Middle frontal gyrus (tissue), 1 donor: Measurements from ENCODE around the gene ELMO1.

Source experiments
- DNase-seq: peaks from one replicate; pipeline ENCODE4 v3.0.0-alpha.2; 2015; ENCODE audit warnings: low spot score; ENCODE audit errors: extremely low spot score

ELMO1 gene

DNA sequence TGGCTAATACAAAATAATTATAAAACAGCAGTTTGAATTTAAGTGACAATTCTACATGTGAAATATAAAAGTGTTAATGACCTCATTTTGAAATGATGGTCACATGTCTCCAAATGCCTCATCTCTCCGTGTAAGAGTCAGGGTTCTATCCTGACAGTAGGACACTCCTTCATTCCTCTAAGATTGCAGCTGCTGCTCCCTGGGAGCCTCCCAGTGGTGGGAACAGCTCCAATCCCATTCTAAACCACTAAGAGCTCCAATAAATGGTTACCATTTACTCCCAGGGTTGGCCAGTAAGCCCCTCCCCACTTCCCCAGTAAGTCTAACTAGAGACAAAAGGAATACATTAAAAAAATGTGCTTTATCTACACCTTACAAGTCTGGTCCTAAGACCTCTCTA is 379.8 kb downstream of the ELMO1 start:
- DNase-seq: no peak

DNA sequence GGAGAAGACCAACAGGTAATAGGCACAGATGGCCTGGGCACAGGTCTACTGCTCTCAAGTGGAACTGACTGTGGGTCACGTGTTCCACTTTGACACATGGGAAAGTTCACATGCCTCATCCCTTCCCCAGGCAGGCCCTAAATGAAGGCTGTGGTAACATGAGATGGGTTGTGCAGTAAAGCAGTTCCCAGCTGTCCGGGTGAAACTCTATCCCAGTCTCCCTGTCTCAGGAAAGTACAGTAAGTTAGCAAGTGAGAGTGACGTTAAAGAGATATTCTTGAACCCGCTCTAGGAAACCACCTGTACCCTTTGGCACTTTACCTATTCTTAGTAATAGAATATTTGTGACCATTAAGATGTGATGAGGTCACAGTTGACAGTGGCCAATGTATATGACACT is 380.6 kb downstream of the ELMO1 start:
- no peak for DNase-seq

DNA sequence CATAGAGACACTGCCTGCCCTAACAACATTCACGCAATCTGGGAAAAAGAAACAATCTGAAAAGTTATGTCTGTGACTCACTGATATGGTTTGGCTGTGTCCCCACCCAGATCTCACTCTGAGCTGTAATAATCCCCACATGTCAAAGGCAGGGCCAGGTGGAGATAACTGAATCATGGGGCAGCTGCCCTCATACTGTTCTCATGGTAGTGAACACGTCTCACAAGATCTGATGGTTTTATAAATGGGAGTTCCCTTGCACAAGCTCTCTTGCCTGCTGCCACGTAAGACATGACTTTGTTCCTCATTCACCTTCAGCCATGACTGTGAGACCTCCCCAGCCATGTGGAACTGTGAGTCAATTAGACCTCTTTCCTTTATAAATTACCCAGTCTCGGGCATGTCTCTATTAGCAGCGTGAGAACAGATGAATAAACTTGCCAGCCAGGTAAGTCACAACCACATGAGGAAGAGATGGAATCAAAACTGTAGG is 382.8 kb downstream of the ELMO1 start:
- no peak for DNase-seq

DNA sequence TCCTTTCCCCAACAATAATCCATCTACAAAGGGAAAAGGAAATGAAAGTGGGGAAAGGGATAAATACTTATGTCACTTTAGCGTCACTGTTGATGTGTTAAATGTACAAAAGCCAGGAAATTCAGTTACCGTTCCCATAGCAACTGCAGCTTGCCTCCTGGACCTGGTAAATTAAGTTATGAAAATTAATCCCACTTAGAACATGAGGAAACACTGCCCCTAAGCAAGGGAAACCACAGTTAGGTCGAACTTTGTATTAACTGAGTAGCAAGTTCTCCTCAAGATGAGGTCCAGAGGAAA is 386.2 kb downstream of the ELMO1 start:
- DNase-seq: no peak

DNA sequence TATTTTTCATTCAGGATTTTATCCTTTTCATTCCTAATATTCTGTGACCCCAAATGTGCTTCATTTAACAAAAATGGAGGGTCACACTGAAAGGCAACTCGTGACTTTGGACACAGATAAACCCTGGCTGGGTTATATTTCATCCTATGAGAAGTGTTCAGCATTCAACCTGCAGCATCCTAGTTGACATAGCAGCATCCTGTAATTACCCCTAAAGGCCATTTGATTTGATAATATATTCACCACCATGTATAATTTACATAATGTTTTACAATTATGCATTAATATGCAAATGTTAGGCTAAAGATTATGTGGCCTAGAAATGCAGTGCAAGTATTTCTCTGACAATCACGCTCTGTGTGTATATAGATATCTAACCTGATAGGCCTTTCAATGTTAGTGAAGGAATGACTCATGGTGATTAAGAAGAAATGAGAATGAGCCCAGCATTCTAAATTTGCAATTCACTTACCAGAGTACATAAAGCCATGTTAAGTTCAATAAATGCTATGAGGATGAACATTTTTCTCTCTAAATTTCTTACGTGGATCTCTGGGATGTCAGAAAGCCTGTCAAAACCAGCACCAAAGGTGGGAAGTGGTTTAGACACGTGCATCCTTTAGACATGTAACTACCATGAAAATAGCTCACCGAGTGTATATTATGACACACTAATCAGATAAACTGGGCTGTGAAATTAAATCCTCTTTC is 386.7 kb downstream of the ELMO1 start:
- no peak for DNase-seq

DNA sequence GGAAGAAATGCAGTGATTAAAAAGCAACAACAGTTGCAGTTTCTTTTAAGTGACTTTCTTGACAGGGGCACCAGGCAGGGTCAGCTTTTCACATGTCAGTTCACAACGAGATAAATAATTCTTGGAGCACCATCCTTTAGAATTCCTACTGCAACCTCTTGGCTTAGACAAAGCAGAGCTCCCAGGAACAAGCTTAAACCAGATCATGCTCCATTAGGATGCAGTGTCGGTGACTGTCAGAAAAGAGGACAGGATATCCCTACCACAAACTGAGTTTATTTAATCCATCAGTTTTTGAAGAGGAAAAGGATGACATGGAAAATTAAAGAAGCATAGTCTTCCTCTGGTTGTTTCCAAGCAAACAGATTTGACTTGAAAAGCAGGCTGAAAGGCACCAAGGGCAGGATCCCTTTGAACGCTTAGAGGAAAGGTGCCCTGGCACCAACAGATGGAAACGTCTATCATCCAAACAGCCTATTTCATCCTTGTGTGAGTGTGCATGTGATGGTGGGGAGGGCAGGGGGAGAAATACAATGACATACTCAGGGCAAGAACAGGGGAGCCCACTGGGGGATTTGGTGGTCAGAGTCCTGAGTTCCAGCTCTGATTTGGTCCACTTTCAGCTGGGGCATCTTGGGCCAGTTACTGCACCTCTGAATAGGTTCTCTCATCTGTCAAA is 392.3 kb downstream of the ELMO1 start:
- no peak for DNase-seq

DNA sequence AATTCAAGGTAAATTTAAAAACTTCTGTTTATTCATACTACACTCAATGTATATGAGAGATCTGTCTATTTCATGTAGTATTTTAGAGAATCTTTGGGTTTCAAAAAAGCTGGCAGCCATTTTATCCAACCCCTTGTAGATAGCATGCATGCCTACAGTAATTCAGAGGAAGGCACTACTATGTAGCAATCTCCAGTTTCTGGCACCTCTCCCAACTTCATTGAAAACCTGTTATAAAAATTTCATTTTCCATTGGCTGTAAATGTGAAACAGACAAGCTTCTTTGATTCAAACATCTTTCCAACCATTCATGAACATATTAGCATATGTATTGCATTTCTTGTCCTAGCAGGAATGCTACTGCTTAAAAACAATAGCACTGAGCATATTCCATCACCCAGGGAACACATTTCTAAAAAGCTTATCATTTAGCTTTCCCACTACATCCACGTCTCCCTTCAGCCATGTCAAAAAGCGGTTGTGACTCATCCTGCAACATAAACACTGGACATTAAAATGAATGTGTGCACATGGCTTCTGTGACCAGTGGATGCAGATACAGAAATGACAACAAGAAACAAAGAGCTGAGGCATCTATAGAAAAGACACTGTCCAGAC is 393.9 kb downstream of the ELMO1 start:
- no peak for DNase-seq

DNA sequence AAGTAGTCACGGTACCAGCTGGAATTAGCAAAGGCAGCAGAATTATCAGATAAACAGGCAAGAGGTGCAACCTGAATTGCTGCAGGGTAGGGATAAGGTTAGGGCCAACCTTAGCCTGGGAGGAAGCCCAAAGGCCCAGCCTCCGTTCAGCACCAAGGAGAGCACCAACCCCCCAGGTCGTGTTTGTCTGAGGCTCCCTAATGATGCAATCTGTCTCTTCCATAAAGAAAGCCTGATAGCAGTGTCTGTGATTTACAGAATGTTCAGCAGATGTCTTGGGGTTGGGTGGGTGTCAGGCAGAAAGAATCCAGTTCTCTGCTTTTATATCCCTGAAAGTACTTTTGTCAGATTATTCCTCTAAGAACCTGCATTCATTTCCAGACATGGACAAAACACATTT is 396.0 kb downstream of the ELMO1 start:
- DNase-seq: no peak

DNA sequence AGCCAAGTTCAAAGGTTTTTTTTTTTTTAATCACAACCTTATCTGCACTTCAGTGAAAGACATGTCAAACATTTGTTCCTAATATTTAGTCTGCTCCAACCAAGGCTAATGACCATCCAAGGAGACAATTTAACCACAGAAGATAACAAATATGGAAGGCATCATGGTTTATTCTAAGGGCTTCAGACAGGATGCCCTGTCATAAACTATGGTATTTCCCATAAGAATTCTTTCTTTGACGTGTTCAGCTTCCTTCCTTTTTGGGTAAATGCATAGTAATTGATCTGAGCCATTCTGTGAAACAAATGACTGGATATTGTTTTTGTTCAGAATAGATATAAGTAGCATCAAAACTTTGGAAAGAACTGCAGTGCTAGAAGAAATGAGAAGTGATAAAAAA is 397.9 kb downstream of the ELMO1 start:
- DNase-seq: no peak

DNA sequence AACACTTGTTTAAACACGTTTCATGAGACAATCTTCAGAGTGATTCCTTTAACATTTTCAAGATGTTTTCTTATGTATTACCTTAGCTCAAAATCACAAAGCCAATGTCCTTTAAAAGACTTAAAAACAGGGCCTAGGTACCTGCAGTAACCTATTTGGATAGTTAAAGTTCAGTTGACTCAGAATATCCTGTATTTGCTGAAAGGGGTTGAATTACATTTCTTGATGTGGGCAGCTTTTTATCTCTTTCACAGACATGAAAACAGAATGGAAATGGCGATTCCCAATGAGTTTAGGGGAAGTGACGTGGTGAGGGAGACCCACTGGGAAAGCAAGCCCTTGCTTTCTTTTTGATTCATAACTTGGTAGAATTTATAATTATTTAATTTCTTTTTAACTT is 400.0 kb downstream of the ELMO1 start:
- DNase-seq: no peak

DNA sequence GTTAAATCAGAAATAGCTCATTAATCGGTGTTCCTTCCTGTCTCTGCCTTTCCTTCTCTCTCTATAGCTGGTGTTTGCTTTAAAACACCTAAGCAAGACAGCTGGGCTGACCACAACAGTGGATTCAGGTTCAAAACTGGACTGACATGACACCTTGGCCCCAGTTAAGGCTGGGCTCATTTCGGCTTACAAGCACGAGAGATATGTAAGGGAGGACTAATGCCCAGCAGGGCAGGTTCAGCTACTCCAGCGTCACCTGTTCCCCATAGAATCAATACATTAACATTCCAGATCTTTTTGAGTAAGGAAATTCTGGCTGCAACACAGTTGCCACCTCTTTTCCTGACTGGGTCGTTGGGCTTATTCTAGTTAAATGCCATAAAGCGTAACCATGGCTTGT is 401.4 kb downstream of the ELMO1 start:
- no peak for DNase-seq

DNA sequence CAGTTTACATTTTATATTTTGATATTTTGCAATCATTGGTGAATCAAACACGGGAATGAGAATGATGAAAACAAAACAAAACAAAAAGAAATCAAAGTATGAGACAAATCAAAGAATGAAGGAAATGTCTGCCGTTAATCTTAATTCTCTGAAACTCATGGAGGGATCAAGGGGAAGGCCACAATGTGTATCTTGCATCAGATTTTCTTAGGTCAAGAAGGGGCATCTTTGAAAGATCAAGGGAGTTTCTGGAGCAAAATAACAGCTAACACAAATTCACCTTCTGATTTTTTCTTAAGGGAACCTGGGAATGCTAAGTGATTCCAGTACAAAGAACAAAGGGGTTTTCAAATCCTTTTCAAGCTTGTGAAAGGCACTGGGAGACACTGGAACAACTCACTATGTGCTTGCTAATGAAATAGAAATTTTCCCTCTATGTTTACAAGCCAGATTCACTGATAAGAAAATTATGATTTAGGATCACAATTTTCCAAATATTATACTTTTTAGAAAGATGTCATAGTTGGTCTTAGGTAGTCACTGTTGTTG is 402.1 kb downstream of the ELMO1 start:
- no peak for DNase-seq

DNA sequence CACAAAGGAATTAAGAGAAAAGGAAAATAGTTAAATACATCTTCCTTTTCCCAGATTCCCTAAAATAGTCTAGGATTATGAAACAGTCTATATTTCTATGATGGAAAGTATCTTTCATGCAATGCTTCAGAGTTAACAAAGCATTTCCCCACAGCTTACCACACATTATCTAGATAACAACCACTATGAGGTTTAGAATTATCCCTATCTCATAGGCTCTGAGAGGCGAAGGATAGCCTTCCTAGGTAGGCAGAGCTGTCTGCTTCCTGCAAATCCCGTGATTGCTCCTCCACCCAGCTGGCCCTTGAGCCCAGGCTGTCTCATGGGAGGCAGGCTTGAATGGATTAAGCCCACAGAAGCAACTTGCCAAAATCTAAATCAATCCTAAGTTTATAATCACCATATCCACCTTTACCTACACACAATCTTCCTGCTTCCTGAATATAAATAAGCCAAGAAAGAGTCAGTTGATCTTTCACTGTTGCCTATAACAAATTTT is 402.9 kb downstream of the ELMO1 start:
- no peak for DNase-seq

DNA sequence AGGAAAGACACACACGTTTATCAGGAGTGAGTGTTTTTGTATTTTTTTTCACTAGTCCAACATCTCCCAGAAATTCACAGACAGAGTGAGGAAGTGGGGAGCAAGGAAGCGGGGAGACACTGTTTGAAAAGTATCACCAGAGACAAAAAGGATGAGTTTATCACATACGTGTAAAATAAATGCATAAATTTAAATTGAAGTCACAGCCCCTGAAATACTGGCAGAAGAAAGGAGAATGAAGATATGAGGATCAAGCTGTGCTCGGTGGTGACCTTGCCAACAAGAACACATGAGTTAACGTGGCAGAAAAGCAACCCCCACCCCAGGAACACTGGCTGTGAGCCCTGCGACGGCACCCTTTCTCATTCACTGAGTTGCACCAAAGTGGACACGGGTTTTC is 407.2 kb downstream of the ELMO1 start:
- no peak for DNase-seq

DNA sequence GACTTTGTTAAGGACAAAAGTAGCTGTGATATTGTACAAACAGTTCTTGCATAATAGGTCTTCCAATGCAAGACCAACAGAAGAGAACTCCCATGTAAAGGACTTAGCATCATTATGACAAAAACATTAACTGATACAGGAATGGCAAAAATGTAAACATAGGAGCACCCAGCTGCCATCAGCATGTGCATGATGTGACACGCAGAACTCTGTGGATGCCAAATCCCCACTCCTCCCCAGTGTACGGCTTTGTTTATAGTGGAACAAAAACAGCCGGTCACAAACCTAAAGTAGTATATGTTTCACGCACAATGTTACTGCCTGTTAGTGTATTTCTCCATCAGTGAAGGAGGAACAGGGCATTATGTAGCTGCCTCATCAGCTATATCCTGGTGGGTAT is 408.3 kb downstream of the ELMO1 start:
- no peak for DNase-seq

DNA sequence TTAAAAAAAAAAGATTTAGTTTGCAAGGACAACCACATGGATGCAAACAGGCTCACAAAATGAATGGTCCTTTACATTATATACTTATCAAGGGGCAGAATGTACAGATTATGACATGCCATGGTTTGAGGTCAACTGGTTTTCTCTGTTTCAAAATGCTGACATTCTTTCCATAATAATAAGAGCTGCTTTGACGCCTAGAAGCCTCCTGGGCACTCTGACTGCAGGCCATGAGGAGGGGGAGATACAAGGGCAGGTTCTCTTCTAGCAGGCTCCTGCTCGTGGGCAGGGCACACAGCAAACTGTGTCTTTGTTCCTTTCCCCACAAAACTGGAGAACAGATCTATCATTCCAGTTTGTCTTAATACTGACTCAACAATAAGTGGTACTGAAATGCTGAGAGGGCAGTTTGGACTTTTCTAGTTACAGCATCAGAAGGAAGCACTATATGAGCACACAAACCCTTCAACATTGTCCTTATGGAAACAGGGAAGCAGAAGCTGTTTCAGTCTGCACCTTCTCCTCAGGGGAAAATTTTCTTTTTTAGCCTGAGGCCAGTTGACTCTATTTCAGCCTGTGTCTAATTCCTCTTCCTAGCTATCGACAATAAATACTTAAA is 409.4 kb downstream of the ELMO1 start:
- DNase-seq: no peak

DNA sequence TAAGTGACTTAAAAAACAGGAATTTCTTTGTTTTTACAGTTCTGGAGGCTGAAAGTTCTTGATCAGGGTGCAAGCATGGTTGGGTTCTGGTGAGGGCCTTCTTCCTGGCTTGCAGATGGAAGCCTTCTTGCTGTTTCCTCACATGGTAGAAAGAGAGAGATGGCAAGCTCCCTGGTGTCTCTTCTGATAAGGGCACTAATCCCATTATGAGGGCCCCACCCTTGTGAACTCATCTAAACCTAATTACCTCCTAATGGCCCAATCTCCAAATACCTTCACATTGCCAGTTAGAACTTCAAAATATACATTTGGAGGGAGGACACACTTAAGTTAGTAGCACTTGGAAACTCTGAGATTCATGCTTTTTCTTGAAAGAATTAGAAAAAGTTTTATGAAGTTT is 410.0 kb downstream of the ELMO1 start:
- no peak for DNase-seq

DNA sequence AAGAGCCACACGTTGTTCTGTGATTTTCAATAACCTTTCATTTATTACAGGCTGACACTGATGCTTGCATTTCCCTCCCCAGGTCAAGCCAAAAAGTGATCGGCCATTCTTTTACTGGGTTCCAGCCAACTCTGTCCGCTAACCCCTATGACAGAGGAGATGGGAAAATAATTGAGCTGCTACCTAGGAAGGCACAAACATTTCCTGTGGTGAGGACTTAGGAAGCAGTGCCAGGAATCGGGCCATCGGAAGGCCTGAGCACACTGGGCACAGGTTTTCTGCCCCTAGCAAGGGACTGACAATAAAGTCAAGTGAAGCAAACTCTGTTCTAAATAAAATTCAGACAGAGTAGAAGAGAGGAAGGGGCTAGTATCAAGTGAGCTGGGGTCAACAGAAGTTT is 411.4 kb downstream of the ELMO1 start:
- no peak for DNase-seq

DNA sequence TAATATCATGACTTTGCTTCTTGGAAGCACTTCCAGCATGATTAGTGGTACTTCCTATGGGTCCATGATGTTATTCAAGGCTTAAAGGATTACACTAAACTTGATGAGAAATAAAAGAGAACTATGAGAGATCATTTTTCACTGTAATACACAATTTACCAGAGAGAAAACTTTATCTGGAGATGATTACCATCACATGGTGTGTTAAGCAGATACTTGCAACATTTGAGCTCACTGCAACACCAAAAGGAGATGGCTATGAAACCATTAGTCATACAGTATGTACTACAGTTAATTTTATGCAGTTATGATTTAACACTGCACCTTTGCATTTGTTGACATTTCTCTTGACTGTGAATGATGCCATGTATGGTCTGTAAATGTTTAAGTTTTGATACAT is 413.0 kb downstream of the ELMO1 start:
- no peak for DNase-seq

DNA sequence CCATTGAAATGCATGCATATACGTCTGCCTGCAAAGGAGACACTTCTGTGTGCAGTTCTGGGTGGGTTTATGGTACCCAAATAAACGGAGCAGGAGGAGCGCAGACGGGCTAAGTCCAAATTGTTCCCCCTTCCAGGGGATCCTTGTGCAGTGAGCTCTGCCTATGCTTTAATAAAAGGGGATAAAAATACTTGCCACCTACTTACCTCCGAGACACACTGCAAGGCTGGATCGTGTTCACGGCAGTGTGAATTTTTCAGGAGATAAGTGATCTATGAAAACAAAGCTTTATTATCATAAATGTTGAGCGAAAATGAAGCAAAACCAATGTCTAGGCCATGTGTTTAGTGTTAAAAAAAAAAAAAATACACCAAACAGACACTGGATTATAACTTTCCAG is 415.5 kb downstream of the ELMO1 start:
- no peak for DNase-seq

DNA sequence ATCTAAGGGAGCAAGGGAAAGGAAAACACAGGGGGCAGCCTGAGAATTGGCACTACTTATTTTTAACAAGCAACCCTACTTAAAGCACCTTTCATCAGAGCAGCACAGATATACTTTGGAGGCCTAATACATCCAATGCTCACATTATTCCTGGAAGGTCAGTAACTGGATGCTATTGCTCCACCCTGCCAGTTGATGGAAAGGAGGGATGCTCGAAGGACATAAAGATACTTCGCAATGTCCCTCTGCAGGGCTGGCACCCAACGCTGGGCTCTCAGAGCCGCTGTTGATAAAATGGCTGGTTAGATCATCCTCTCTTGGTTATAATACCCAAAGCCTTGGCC is 416.4 kb downstream of the ELMO1 start:
- DNase-seq: no peak
